Naive B cell (primary cell): Measurements from ENCODE around the gene SH2D3A. TPM values are rescaled to one million over a fixed set of nuclear protein-coding genes. Genes with fewer than 3 reads are reported as not detected.
"Not testable (repeated sequence)": the region's sequence is repeated elsewhere in the genome, so short reads cannot be mapped to it uniquely, and the experiment has no call there.

Experiments used
- ATAC-seq, 2 donors: fragments of 150-1000 bp; cut with Tn5 transposase; 2 replicates each; pipeline ENCODE4 v1.10.0; 2021; ENCODE audit warnings: low read depth in 2 of 2, mild to moderate bottlenecking in 2 of 2, moderate library complexity in 2 of 2
- DNase-seq: peaks from one replicate; pipeline ENCODE4 v3.0.0; 2022
- H3K27ac Mint-ChIP-seq, 6 donors: one replicate each; pipeline ENCODE4 v1.8.0; 2020 to 2022; ENCODE audit warnings: mild to moderate bottlenecking in 6 of 6, mixed read lengths in 6 of 6, moderate library complexity in 5 of 6, inconsistent platforms in 2 of 6
- H3K27me3 Mint-ChIP-seq, 3 donors: one replicate each; pipeline ENCODE4 v1.8.0; 2021 to 2022; ENCODE audit warnings: mixed read lengths in 3 of 3, mild to moderate bottlenecking in 1 of 3
- H3K36me3 Mint-ChIP-seq, 2 donors: one replicate each; pipeline ENCODE4 v1.8.0; 2020 to 2022; ENCODE audit warnings: mixed read lengths in 2 of 2, inconsistent platforms in 1 of 2, mild to moderate bottlenecking in 1 of 2
- H3K4me1 Mint-ChIP-seq, 3 donors: one replicate each; pipeline ENCODE4 v1.8.0; 2020 to 2022; ENCODE audit warnings: mixed read lengths in 3 of 3, inconsistent platforms in 1 of 3, mild to moderate bottlenecking in 1 of 3, moderate library complexity in 1 of 3
- H3K4me3 Mint-ChIP-seq, 8 donors: one replicate each; pipeline ENCODE4 v1.8.0; 2020 to 2022; ENCODE audit warnings: mild to moderate bottlenecking in 8 of 8, mixed read lengths in 8 of 8, moderate library complexity in 8 of 8, inconsistent platforms in 2 of 8
- H3K9me3 Mint-ChIP-seq, 7 donors: one replicate each; pipeline ENCODE4 v1.8.0; 2020 to 2022; ENCODE audit warnings: mixed read lengths in 7 of 7, mild to moderate bottlenecking in 5 of 7, inconsistent platforms in 2 of 7, moderate library complexity in 1 of 7
- polyA plus RNA-seq, 6 donors: library from polyadenylated mRNA; unstranded; fragments of 300-500 nt; fragmentation: Illumina TruSeq; gene quantifications; one replicate each; pipeline ENCODE4 v1.2.3, GENCODE V29; 2021; ENCODE audit warnings: low read depth in 6 of 6

Gene SH2D3A
- polyA plus RNA-seq, 6 donors from 2014 or later, result 7.5 to 39.5 (median 22.3) TPM

DNA sequence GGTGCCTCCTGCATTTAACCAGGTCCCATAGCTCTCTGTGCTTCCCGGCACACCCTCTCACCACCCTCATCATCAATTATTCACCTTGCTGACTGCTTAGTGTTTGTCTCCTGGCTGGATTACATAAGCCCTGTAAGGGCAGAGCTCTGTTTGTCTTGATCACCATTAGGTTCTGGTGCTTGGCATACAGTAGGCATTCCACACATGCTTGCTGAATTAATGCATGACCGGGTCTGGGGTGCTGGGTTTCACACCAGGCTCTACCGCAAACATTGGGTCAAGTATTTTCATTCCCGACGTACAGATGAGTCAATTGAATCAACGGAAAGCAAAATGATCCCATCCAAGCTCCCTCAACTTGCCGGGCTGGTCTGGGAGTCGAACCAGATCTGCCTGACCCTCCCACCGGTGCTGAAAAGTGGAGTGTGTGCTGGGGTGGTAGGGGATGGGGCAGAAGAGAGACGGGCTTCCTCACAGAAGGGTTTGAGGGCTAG is 33.8 kb upstream of the SH2D3A start:
- H3K27me3 Mint-ChIP-seq, result no peaks in the 10 kb centered on the region
- no peak for ATAC-seq
- H3K4me1 Mint-ChIP-seq, result peaks cover 59 to 92% (median 76%) of the 10 kb centered on the region in 3 donors
- no peak for DNase-seq
- peak overlapping the region; percentile 19 to 100 (median 98) for H3K27ac Mint-ChIP-seq
- H3K4me3 Mint-ChIP-seq, result peak overlapping the region; percentile 85 to 97 (median 92)
- H3K36me3 Mint-ChIP-seq, result peaks cover 0 to 9% of the 10 kb centered on the region in 2 donors
- H3K9me3 Mint-ChIP-seq, result no peaks in the 10 kb centered on the region

DNA sequence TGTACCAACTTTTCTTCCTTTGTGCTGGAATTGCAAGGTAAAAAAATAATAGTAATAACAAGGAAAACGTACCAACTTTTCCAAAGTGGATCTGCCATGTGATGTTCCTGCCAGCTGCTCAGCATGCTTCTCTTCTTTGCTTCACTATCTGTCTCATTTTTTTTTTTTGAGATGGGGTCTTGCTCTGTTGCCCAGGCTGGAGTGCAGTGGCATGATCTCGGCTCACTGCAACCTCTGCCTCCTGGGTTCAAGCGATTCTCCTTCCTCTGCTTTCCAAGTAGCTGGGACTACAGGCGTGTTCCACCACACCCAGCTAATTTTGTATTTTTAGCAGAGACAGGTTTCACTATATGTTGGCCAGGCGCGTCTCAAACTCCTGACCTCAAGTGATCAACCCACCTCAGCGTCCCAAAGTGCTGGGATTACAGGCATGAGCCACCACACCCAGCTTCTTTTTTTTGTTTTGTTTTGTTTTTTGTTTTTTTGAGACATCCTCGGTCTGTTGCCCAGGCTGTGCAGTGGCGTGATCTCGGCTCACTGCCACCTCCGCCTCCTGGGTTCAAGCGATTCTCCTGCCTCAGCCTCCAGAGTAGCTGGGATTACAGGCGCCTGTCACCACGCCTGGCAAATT is 33.0 kb upstream of the SH2D3A start:
- Mint-ChIP-seq H3K27ac (peak overlapping the region in 5 of 6 donors; percentile 19 to 99 (median 97)), H3K4me3 (peak overlapping the region; percentile 85 to 97 (median 92)), H3K4me1 (peaks cover 62 to 92% (median 83%) of the 10 kb centered on the region in 3 donors), H3K36me3 (peaks cover 0 to 13% of the 10 kb centered on the region in 2 donors)
- DNase-seq, H3K9me3 Mint-ChIP-seq, ATAC-seq, H3K27me3 Mint-ChIP-seq: not testable (repeated sequence)

- Mint-ChIP-seq H3K27me3 (no peaks in the 10 kb centered on the region), H3K4me1 (peaks cover 64 to 86% (median 78%) of the 10 kb centered on the region in 3 donors), H3K9me3 (peaks cover 0 to 7% (median 4%) of the 10 kb centered on the region in 7 donors), H3K27ac (peak overlapping the region in 2 of 6 donors; percentile 11 to 73), H3K4me3 (peak overlapping the region in 1 of 8 donors; percentile 33), H3K36me3 (peaks cover 9 to 29% of the 10 kb centered on the region in 2 donors)
- DNase-seq, result no peak
- no peak for ATAC-seq
Observed at GRCh38 chr19:6797646-6798045, 30.4 kb upstream of the SH2D3A start.

GRCh38 chr19:6796278-6796677 is 29.0 kb upstream of the SH2D3A start:
- Mint-ChIP-seq H3K27ac (peak overlapping the region in 3 of 6 donors; percentile 6 to 76 (median 45)), H3K36me3 (peaks cover 9 to 36% of the 10 kb centered on the region in 2 donors), H3K9me3 (peaks cover 0 to 7% (median 4%) of the 10 kb centered on the region in 7 donors), H3K4me3 (peak overlapping the region in 1 of 8 donors; percentile 16), H3K27me3 (no peaks in the 10 kb centered on the region), H3K4me1 (peaks cover 67 to 88% (median 79%) of the 10 kb centered on the region in 3 donors)
- DNase-seq (no peak), ATAC-seq (no peak)

DNA sequence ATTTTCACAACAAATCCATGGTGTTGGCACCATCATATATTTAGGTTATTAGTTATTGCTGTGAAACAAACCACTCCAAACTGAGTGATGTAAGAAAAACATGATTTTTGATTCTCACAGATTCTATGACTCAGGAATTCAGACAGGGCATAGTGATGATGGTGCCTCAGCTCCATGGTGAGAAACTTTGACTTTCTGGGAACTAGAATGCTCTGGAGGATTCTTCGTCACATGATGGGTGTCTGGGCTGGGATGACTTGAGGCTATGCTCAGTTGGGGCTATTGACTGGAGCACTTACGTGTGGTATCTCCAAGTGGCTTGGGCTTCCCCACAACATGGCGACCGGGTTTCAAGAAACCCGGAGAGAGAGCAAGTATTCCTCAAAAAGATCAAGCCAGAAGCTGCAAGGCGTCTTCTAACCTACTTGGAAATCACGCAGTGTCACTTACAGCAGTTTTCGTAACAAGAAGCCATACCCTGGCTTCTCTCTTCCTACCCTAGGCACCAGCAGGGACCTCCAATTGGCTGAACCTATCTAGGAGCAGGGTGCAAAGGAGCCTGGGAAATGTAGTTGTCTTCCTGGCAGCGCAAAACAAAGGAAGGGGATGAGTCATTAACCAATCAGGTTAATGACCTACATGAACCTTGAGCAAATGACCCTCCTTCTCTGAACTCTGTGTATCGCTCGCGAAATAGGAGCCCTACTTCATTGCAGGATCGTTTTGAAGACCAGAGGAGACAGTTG is 27.6 kb upstream of the SH2D3A start:
- peak overlapping the region in 3 of 6 donors; percentile 29 to 54 (median 39) for H3K27ac Mint-ChIP-seq
- no peaks in the 10 kb centered on the region for H3K27me3 Mint-ChIP-seq
- peaks cover 0 to 7% (median 4%) of the 10 kb centered on the region in 7 donors for H3K9me3 Mint-ChIP-seq
- peaks cover 61 to 89% (median 72%) of the 10 kb centered on the region in 3 donors for H3K4me1 Mint-ChIP-seq
- ATAC-seq (no peak), DNase-seq (no peak)
- H3K36me3 Mint-ChIP-seq, result peaks cover 9 to 39% of the 10 kb centered on the region in 2 donors
- peak overlapping the region in 1 of 8 donors; percentile 60 for H3K4me3 Mint-ChIP-seq

- peaks cover 0 to 7% (median 4%) of the 10 kb centered on the region in 7 donors for H3K9me3 Mint-ChIP-seq
- peaks cover 56 to 80% (median 69%) of the 10 kb centered on the region in 3 donors for H3K4me1 Mint-ChIP-seq
- H3K36me3 Mint-ChIP-seq, result peaks cover 9 to 46% of the 10 kb centered on the region in 2 donors
- no peak for DNase-seq
- H3K27ac Mint-ChIP-seq, result peak overlapping the region in 3 of 6 donors; percentile 2 to 49 (median 29)
- no peaks in the 10 kb centered on the region for H3K27me3 Mint-ChIP-seq
- H3K4me3 Mint-ChIP-seq, result no peak overlapping the region
- ATAC-seq, result no peak
Observed at GRCh38 chr19:6793973-6794372, 26.7 kb upstream of the SH2D3A start.

GRCh38 chr19:6793411-6793810 is 26.2 kb upstream of the SH2D3A start:
- H3K27ac Mint-ChIP-seq, result peak overlapping the region in 1 of 6 donors; percentile 34
- no peaks in the 10 kb centered on the region for H3K27me3 Mint-ChIP-seq
- no peak overlapping the region for H3K4me3 Mint-ChIP-seq
- H3K4me1 Mint-ChIP-seq, result peaks cover 53 to 81% (median 65%) of the 10 kb centered on the region in 3 donors
- ATAC-seq (no peak), DNase-seq (no peak)
- peaks cover 0 to 7% (median 4%) of the 10 kb centered on the region in 7 donors for H3K9me3 Mint-ChIP-seq
- peaks cover 9 to 46% of the 10 kb centered on the region in 2 donors for H3K36me3 Mint-ChIP-seq

DNA sequence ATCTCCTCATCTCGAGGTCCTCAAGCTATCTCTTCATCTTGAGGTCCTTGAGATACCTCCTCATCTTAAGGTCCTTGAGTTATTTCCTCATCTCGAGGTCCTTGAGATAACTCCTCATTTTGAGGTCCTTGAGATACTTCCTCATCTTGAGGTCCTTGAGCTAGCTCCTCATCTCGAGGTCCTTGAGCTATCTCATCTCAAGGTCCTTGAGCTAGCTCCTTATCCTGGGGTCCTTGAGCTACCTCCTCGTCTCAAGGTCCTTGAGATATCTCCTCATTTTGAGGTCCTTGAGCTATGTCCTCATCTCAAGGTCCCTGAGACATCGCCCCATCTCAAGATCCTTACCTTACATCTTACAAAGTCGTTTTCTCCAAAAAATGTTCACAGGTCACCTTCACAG is 24.0 kb upstream of the SH2D3A start:
- Mint-ChIP-seq H3K4me3 (peak overlapping the region in 1 of 8 donors; percentile 52), H3K9me3 (peaks cover 0 to 7% (median 4%) of the 10 kb centered on the region in 7 donors), H3K27ac (peak overlapping the region in 4 of 6 donors; percentile 36 to 91 (median 53)), H3K27me3 (no peaks in the 10 kb centered on the region), H3K4me1 (peaks cover 48 to 64% (median 58%) of the 10 kb centered on the region in 3 donors), H3K36me3 (peaks cover 9 to 46% of the 10 kb centered on the region in 2 donors)
- DNase-seq (no peak), ATAC-seq (no peak)

DNA sequence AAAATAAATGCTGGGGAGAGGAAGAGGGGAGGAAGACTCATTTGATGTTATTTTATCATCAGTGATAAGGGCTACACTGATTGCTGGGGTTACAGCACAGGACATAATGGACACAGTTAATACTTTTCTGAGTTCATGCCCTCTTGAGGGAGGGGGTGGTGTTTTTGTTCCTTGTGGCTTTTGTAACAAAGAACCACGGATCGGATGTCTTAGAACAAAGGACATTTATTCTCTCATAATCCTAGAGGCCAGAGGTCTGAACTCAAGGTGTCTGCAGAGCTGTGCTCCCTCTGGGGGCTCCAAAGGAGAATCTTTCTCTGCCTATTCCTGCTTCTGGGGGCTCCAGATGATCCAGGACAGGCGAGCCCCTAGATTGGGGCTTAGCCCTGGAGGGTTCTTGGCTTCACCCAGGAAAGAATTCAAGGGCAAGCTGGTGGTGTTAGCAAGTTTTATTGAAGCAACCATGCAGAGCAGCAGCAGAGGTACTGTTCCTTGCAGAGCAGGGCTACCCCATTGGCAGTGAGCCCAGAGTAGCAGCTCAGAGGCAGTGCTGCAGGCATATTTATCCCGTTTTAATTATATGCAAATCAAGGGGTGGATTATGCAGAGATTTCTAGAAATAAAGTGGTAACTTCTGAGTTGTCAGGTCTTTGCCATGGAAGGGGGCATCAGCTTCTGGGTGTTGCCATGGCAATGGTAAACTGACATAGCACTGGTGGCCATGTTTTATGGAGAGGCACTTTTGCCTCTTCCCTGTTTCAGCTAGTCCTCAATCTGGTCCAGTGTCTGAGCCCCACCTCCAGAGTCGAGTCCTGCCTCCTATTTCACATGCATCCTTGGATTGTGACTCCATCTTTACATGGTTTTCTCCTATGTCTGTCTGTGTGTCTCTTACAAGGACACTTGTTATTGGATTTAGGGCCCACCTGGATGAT is 23.2 kb upstream of the SH2D3A start:
- Mint-ChIP-seq H3K27me3 (no peaks in the 10 kb centered on the region), H3K4me1 (peaks cover 48 to 62% (median 58%) of the 10 kb centered on the region in 3 donors), H3K27ac (peak overlapping the region in 4 of 6 donors; percentile 15 to 91 (median 62)), H3K9me3 (peaks cover 0 to 7% (median 4%) of the 10 kb centered on the region in 7 donors), H3K36me3 (peaks cover 9 to 49% of the 10 kb centered on the region in 2 donors), H3K4me3 (no peak overlapping the region)
- ATAC-seq (no peak), DNase-seq (no peak)

GRCh38 chr19:6788896-6789295 is 21.7 kb upstream of the SH2D3A start:
- Mint-ChIP-seq H3K27ac (peak overlapping the region in 1 of 6 donors; percentile 77), H3K36me3 (peaks cover 4 to 43% of the 10 kb centered on the region in 2 donors), H3K9me3 (peaks cover 0 to 2% (median 0%) of the 10 kb centered on the region in 7 donors), H3K4me3 (peak overlapping the region in 1 of 8 donors; percentile 18), H3K27me3 (no peaks in the 10 kb centered on the region), H3K4me1 (peaks cover 51 to 65% (median 62%) of the 10 kb centered on the region in 3 donors)
- ATAC-seq (no peak), DNase-seq (no peak)

- Mint-ChIP-seq H3K4me1 (peaks cover 39 to 61% (median 55%) of the 10 kb centered on the region in 3 donors), H3K4me3 (no peak overlapping the region), H3K27me3 (no peaks in the 10 kb centered on the region), H3K36me3 (peaks cover 4 to 41% of the 10 kb centered on the region in 2 donors), H3K9me3 (peaks cover 0 to 2% (median 0%) of the 10 kb centered on the region in 7 donors), H3K27ac (peak overlapping the region in 1 of 6 donors; percentile 57)
- no peak for DNase-seq
- ATAC-seq, result no peak
Observed at GRCh38 chr19:6787393-6787792, 20.2 kb upstream of the SH2D3A start.

- DNase-seq (no peak), ATAC-seq (no peak)
- Mint-ChIP-seq H3K4me1 (peaks cover 39 to 77% (median 62%) of the 10 kb centered on the region in 3 donors), H3K9me3 (peaks cover 0 to 5% (median 0%) of the 10 kb centered on the region in 7 donors), H3K4me3 (peak overlapping the region in 1 of 8 donors; percentile 25), H3K27ac (peak overlapping the region in 2 of 6 donors; percentile 54 to 67), H3K27me3 (no peaks in the 10 kb centered on the region), H3K36me3 (peaks cover 8 to 28% of the 10 kb centered on the region in 2 donors)
Observed at GRCh38 chr19:6779206-6779605, 12.0 kb upstream of the SH2D3A start.
